Panc1 (cell line): ENCODE measurements around the gene FZD7. TPM values are rescaled to one million over a fixed set of nuclear protein-coding genes. Genes with fewer than 3 reads are reported as not detected.

Source experiments
- ATAC-seq: fragments of 200-7000 bp; cut with Tn5 transposase; 2 replicates; pipeline ENCODE4 v1.9.1; 2020; ENCODE audit warnings: mild to moderate bottlenecking, moderate library complexity
- BruUV-seq: library from RNA; stranded (reverse); fragments of 400-500 nt; replicated peaks from 2 replicates; lab custom pipeline; 2021; lab: Mats Ljungman, UMichigan
- CTCF ChIA-PET: fragments of 300-600 bp; sonication (Branson Sonifier 250); formaldehyde crosslinking; loops from one replicate; lab custom pipeline; 2022; ENCODE audit warnings: antibody characterized with exemption; lab: Charles Lee
- POLR2A ChIA-PET: fragments of 300-600 bp; sonication (Branson Sonifier 250); formaldehyde crosslinking; loops from one replicate; lab custom pipeline; 2022; ENCODE audit warnings: antibody characterized with exemption; lab: Charles Lee
- DNase-seq: peaks from one replicate; pipeline ENCODE4 v3.0.0-alpha.2; 2010; ENCODE audit warnings: low read depth, low spot score
- H3K27ac ChIP-seq: 2 replicates; pipeline ENCODE4 v1.5.1; 2011; ENCODE audit warnings: mild to moderate bottlenecking, low read length, inconsistent platforms
- H3K27me3 ChIP-seq: fragments of 200-500 bp; sonication (Bioruptor generic); 2 replicates; pipeline ENCODE4 v1.6.0; 2014; ENCODE audit warnings: low read length, inconsistent platforms; ENCODE audit not compliant: control insufficient read depth, insufficient read depth
- H3K36me3 ChIP-seq: fragments of 200-500 bp; sonication (Bioruptor generic); 2 replicates; pipeline ENCODE4 v1.5.1; 2014; ENCODE audit warnings: inconsistent platforms, mild to moderate bottlenecking, low read length, moderate library complexity; ENCODE audit not compliant: control insufficient read depth, insufficient read depth
- H3K4me1 ChIP-seq: 2 replicates; pipeline ENCODE4 v1.5.1; 2011; ENCODE audit warnings: inconsistent platforms, mild to moderate bottlenecking, low read length, moderate library complexity; ENCODE audit not compliant: control insufficient read depth, insufficient read depth
- H3K4me3 ChIP-seq, 2 experiments: 2 replicates each; pipeline ENCODE4 v1.5.1; 2011 to 2012; ENCODE audit warnings: low read depth in 2 of 2, low read length in 2 of 2, mild to moderate bottlenecking in 2 of 2, inconsistent platforms in 1 of 2, moderate library complexity in 1 of 2
- H3K9me3 ChIP-seq: fragments of 200-500 bp; sonication (Bioruptor generic); 2 replicates; pipeline ENCODE4 v1.5.1; 2014; ENCODE audit warnings: low read depth, mild to moderate bottlenecking, inconsistent platforms, low read length, moderate library complexity; ENCODE audit not compliant: control insufficient read depth, insufficient read depth
- POLR2AphosphoS5 ChIP-seq: IDR thresholded peaks from 2 replicates; pipeline ENCODE4 v1.6.1; 2012; ENCODE audit warnings: mild to moderate bottlenecking, low read depth, low read length, moderate library complexity
- SIN3A ChIP-seq: IDR thresholded peaks from 2 replicates; pipeline ENCODE4 v1.6.1; 2012; ENCODE audit warnings: low read depth, mild to moderate bottlenecking, low read length, moderate library complexity, borderline replicate concordance; ENCODE audit not compliant: insufficient read depth
- TCF7L2 ChIP-seq: IDR thresholded peaks from 2 replicates; pipeline ENCODE4 v1.6.1; 2011; ENCODE audit warnings: mild to moderate bottlenecking, low read depth, low read length, inconsistent platforms
- in situ Hi-C: cut with HindIII; loops from 2 replicates; pipeline ENCODE4 v1.10.0; 2016; ENCODE audit warnings: low sequenced_read_pairs, low pct_unique_long_range_greater_than_20kb
- intact Hi-C: fragments of 100-400 bp; cut with micrococcal nuclease; formaldehyde crosslinking; loops from one replicate; pipeline ENCODE4 v1.10.0; 2022; ENCODE audit not compliant: unreplicated experiment
- total RNA-seq: library from RNA; stranded (reverse); gene quantifications from one replicate; pipeline ENCODE4 v1.2.1, GENCODE V29; 2021; ENCODE audit not compliant: unreplicated experiment
- TF ChIP-seq, protein P1 (sequence below), 2 experiments: IDR thresholded peaks; 2 replicates each; pipeline ENCODE4 v1.6.1; 2011 to 2012; ENCODE audit warnings: low read depth in 2 of 2, control low read depth in 1 of 2, low read length in 1 of 2, mild to moderate bottlenecking in 1 of 2, moderate library complexity in 1 of 2; ENCODE audit not compliant: insufficient read depth in 1 of 2
- TF ChIP-seq, protein P2 (sequence below): fragments of 450-650 bp; IDR thresholded peaks from 2 replicates; pipeline ENCODE4 v1.5.1; 2017; ENCODE audit warnings: mild to moderate bottlenecking

FZD7 gene
- total RNA-seq, 1 experiment from 2014 or later: 38.1 TPM

DNA sequence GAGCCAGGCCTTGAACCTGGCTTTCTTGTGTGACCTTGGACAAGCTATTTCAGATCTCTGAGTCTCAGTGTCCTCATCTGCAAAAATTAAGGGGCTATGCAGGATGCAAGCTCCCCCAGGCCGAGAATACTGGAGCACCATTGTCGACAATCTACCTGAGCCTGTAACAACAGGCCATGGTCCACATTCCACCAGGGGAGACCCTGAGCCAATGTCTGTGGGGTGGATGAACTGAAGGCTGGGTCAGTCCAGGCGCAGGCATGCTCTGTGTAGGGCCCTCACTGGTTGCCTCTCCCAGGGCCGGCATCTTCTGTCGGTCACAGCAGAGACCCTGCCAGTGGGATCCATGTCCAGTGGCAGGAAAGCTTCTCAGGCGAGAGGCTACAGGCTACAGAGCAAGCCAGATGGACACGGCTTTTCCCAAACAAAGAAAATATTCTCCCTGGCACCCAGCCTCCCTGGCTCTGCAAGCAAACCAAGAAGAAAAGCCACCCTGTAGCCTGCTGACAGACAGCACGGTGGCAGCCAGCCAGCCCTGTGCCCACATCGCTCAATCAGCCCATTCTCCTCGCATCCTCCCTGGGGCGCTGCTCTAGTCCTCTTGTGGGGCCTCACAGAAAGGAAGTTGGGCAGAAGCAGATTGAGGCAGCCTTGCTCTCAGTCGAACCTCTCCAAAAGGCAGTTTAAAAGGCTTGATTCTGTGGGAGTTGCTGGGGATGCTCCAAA is 48.7 kb upstream of the FZD7 start:
- ATAC-seq: peak; percentile 27; the same call in 1 of the 2 replicates
- no peak overlapping the region for H3K27ac ChIP-seq
- ChIA-PET POLR2A (no interaction called here), CTCF (no interaction called here)
- TF ChIP-seq POLR2AphosphoS5: no peak
- TF ChIP-seq TCF7L2: no peak
- TF ChIP-seq SIN3A: no peak
- TF ChIP-seq, protein P1, sequence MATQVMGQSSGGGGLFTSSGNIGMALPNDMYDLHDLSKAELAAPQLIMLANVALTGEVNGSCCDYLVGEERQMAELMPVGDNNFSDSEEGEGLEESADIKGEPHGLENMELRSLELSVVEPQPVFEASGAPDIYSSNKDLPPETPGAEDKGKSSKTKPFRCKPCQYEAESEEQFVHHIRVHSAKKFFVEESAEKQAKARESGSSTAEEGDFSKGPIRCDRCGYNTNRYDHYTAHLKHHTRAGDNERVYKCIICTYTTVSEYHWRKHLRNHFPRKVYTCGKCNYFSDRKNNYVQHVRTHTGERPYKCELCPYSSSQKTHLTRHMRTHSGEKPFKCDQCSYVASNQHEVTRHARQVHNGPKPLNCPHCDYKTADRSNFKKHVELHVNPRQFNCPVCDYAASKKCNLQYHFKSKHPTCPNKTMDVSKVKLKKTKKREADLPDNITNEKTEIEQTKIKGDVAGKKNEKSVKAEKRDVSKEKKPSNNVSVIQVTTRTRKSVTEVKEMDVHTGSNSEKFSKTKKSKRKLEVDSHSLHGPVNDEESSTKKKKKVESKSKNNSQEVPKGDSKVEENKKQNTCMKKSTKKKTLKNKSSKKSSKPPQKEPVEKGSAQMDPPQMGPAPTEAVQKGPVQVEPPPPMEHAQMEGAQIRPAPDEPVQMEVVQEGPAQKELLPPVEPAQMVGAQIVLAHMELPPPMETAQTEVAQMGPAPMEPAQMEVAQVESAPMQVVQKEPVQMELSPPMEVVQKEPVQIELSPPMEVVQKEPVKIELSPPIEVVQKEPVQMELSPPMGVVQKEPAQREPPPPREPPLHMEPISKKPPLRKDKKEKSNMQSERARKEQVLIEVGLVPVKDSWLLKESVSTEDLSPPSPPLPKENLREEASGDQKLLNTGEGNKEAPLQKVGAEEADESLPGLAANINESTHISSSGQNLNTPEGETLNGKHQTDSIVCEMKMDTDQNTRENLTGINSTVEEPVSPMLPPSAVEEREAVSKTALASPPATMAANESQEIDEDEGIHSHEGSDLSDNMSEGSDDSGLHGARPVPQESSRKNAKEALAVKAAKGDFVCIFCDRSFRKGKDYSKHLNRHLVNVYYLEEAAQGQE (IDR thresholded peaks at IDR 0.05; ENCODE audit: insufficient read depth in 1 of 2, low read depth in 2 of 2, low read length in 1 of 2): no peak
- TF ChIP-seq, protein P2, sequence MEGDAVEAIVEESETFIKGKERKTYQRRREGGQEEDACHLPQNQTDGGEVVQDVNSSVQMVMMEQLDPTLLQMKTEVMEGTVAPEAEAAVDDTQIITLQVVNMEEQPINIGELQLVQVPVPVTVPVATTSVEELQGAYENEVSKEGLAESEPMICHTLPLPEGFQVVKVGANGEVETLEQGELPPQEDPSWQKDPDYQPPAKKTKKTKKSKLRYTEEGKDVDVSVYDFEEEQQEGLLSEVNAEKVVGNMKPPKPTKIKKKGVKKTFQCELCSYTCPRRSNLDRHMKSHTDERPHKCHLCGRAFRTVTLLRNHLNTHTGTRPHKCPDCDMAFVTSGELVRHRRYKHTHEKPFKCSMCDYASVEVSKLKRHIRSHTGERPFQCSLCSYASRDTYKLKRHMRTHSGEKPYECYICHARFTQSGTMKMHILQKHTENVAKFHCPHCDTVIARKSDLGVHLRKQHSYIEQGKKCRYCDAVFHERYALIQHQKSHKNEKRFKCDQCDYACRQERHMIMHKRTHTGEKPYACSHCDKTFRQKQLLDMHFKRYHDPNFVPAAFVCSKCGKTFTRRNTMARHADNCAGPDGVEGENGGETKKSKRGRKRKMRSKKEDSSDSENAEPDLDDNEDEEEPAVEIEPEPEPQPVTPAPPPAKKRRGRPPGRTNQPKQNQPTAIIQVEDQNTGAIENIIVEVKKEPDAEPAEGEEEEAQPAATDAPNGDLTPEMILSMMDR: no peak
- no peaks in the 10 kb centered on the region for H3K4me1 ChIP-seq
- intact Hi-C loops: no loop called here
- DNase-seq: no peak
- no peaks in the 10 kb centered on the region for H3K9me3 ChIP-seq
- H3K4me3 ChIP-seq: no peak overlapping the region
- no peaks in the 10 kb centered on the region for H3K36me3 ChIP-seq
- BruUV-seq: no TSS peak
- in situ Hi-C loops: no loop called here
- H3K27me3 ChIP-seq: no peaks in the 10 kb centered on the region

DNA sequence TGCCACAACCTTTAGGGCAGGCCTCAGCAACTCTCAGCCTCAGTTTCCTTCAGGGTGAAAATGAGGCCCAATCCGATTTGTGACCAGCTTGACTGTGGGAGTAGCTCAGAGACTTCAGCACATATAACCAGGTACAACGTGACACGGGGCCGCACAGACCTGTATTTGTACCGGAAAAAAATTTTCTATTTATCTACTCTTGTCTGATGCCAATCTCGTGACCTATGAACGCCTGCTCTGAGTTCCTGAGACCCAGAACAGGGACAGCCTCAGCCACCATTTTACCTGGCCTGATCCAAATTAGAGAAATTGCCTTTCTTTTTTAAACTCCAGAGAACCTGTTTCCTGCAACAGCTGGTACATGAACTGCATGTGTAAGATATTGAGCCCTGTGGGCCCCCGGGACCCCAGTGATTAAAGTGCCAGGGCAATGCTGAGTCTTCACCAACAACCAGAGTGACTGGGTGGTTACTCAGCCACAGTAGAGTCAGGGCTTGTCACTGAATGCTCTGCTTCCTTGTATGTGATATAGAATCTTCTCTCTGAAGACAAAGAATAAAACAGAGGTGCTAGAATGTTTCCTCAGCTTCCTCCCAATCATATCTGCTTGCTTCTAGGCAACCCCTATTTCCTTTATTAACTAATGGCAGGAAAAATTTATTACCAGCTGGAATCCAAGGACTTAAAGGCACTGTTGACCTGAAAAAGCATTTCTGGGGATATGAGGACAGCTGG is 47.8 kb upstream of the FZD7 start:
- Histone ChIP-seq H3K9me3 (no peaks in the 10 kb centered on the region), H3K27me3 (no peaks in the 10 kb centered on the region), H3K27ac (no peak overlapping the region), H3K4me3 (no peak overlapping the region), H3K36me3 (no peaks in the 10 kb centered on the region), H3K4me1 (no peaks in the 10 kb centered on the region)
- no peak for ATAC-seq
- TF ChIP-seq SIN3A (no peak), TCF7L2 (no peak), POLR2AphosphoS5 (no peak)
- TF ChIP-seq, protein P1 (IDR thresholded peaks at IDR 0.05; ENCODE audit: insufficient read depth in 1 of 2, low read depth in 2 of 2, low read length in 1 of 2): no peak
- TF ChIP-seq, protein P2: no peak
- BruUV-seq: no TSS peak
- no peak for DNase-seq
- in situ Hi-C loops: no loop called here
- ChIA-PET POLR2A (no interaction called here), CTCF (no interaction called here)
- intact Hi-C loops: no loop called here
